Glutamatergic neuron (in vitro differentiated cells): ENCODE results near the gene TAX1BP1. TPM values are rescaled to one million over a fixed set of nuclear protein-coding genes. Genes with fewer than 3 reads are reported as not detected.

ENCODE experiments used
- DNase-seq: peaks from one replicate; pipeline ENCODE4 v3.0.0; 2022
- H3K27ac Mint-ChIP-seq: one replicate; pipeline ENCODE4 v1.8.0; 2020; ENCODE audit warnings: mild to moderate bottlenecking, mixed read lengths, inconsistent platforms; ENCODE audit not compliant: unreplicated experiment
- H3K27me3 Mint-ChIP-seq: one replicate; pipeline ENCODE4 v1.8.0; 2020; ENCODE audit warnings: mild to moderate bottlenecking, moderate library complexity, mixed read lengths, inconsistent platforms; ENCODE audit not compliant: unreplicated experiment
- H3K36me3 Mint-ChIP-seq: one replicate; pipeline ENCODE4 v1.8.0; 2020; ENCODE audit warnings: mild to moderate bottlenecking, mixed read lengths, inconsistent platforms; ENCODE audit not compliant: unreplicated experiment
- H3K4me1 Mint-ChIP-seq: one replicate; pipeline ENCODE4 v1.8.0; 2020; ENCODE audit warnings: mild to moderate bottlenecking, low read depth, mixed read lengths, inconsistent platforms; ENCODE audit not compliant: unreplicated experiment
- H3K4me3 Mint-ChIP-seq: one replicate; pipeline ENCODE4 v1.8.0; 2020; ENCODE audit warnings: mild to moderate bottlenecking, mixed read lengths, inconsistent platforms; ENCODE audit not compliant: unreplicated experiment
- H3K9me3 Mint-ChIP-seq: one replicate; pipeline ENCODE4 v1.8.0; 2020; ENCODE audit warnings: mild to moderate bottlenecking, moderate library complexity, mixed read lengths, inconsistent platforms; ENCODE audit not compliant: unreplicated experiment
- total RNA-seq: library from RNA; stranded (reverse); fragmentation: NEBNext Ultra II Directional; extraction: Animal tissue kit (Norgen Biotek cat#: 25700); gene quantifications from one replicate; pipeline ENCODE4 v1.2.1, GENCODE V29; 2021; ENCODE audit not compliant: unreplicated experiment
- TF ChIP-seq, protein P1 (sequence below): fragments of 200-600 bp; sonication (generic); IDR thresholded peaks from one replicate; pipeline ENCODE4 v1.5.0; 2021; ENCODE audit not compliant: partially characterized antibody, unreplicated experiment

The TAX1BP1 gene
- total RNA-seq, 1 donor from 2014 or later: 103 TPM

DNA sequence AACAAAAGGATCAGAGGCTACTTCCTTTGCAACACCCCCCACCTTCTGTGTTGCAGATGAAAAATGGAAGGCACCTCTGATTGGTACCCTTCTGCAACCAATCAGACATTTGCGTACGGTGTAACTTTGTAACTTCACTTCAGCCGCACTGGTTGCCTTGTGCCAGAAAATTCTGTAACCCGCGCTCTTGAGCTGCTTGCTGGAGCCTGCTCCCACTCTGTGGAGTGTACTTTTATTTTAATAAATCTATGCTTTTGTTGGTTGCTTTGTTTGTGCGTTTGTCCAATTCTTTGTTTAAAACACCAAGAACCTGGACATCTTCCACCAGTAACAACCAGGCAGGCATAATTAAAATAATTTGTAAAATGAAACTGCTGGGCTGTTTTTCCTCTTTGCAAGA, 31.5 kb upstream of the TAX1BP1 start:
- Mint-ChIP-seq H3K4me1 (peaks cover 18% of the 10 kb centered on the region), H3K9me3 (peaks cover 5% of the 10 kb centered on the region), H3K4me3 (no peak overlapping the region), H3K27me3 (peaks cover 2% of the 10 kb centered on the region), H3K27ac (no peak overlapping the region), H3K36me3 (peaks cover 8% of the 10 kb centered on the region)
- TF ChIP-seq, protein P1, sequence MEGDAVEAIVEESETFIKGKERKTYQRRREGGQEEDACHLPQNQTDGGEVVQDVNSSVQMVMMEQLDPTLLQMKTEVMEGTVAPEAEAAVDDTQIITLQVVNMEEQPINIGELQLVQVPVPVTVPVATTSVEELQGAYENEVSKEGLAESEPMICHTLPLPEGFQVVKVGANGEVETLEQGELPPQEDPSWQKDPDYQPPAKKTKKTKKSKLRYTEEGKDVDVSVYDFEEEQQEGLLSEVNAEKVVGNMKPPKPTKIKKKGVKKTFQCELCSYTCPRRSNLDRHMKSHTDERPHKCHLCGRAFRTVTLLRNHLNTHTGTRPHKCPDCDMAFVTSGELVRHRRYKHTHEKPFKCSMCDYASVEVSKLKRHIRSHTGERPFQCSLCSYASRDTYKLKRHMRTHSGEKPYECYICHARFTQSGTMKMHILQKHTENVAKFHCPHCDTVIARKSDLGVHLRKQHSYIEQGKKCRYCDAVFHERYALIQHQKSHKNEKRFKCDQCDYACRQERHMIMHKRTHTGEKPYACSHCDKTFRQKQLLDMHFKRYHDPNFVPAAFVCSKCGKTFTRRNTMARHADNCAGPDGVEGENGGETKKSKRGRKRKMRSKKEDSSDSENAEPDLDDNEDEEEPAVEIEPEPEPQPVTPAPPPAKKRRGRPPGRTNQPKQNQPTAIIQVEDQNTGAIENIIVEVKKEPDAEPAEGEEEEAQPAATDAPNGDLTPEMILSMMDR: no peak
- DNase-seq: no peak

DNA sequence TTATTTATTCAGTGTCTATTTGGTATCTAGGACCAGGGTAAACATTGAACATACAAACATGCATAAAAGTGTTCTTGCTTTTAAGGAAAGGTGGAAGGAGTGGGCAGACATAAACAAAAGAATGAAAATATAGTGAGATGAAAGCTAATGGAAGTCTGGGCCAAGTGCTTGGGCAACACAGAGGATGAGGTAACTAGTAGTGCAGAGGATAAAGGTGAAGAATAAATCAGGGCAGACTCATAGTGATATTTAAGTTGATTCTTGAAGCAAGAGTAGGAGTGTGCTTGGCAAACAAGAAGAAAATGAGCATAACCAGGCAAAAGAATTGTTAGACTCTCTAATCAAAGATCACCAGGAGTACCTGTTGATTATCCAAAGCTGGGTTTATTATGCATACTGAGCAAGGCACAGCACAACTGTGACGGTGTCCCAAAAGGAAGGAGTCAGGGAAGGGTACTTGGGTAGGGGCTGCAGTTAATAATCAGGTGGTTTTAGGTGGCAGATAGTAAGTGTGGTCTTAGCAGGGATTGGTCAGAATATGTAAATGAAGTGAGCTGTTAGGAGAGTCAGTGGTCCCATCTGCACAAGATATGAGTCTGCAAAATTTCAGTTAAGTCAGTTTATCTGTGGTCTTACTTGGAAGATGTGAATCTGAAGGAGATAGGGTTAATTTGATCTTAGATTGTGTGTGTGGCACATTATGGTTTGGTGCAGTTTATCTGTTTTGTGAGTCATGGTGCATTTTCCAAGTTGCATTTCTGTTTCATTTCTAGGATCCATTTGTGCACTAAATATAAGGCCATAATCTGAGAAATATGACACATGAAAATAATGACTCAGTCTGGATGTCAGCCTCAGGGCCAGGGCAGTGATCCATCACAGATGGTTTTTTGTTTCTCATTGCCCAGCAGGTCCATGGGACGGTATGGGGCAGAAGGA, 30.6 kb upstream of the TAX1BP1 start:
- Mint-ChIP-seq H3K4me1 (peaks cover 15% of the 10 kb centered on the region), H3K27me3 (peaks cover 2% of the 10 kb centered on the region), H3K36me3 (peaks cover 8% of the 10 kb centered on the region), H3K4me3 (no peak overlapping the region), H3K9me3 (peaks cover 5% of the 10 kb centered on the region), H3K27ac (no peak overlapping the region)
- TF ChIP-seq, protein P1: no peak
- no peak for DNase-seq

DNA sequence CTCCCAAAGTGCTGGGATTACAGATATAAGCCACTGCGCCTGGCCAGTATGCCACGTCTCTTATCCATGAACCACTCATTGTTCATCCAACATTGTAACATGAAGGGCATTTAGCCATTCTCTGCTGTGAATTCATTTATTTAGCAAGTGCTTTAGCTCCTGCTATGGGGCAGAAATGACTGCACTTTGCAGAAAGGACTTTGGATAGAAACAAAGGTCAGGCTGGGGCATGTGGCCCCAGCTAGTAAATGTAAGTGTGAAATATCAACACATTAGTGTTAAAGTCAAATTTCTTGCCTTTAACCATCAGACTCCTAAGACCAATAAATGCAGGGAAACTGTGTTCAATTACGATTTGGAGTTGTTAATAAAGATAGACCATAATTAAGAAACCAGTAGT, 27.7 kb upstream of the TAX1BP1 start:
- no peak for DNase-seq
- Mint-ChIP-seq H3K36me3 (peaks cover 11% of the 10 kb centered on the region), H3K27ac (no peak overlapping the region), H3K4me3 (no peak overlapping the region), H3K27me3 (no peaks in the 10 kb centered on the region), H3K9me3 (no peaks in the 10 kb centered on the region), H3K4me1 (peaks cover 12% of the 10 kb centered on the region)
- TF ChIP-seq, protein P1: no peak

DNA sequence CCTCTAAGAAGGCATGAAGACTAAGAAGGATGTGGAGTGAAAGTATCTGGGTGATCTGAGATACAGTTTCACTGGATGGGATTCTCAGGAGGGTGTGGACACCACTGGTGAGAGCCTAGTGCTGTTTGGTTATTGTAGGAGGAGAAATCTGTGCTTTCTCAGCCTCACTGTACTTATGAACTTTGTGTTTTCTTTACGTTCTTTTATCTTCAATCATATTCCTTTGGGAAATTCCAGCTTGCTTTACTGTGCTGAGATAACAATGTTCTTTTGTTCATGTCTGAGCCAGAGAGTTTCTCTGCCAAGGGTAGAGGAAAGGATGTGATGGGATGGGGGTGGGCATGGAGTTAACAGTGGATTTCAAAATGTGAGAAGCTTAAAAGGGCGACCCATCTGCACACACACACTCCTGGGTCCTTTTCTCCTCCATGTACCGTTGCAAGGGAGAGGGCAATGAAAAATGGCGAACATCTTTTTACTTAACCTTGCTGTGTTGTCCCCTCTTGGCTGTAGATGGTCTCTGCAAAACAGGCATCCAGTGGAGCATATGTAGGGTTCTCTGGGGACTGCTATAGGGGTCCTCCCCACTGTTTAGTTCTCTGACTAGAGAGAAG, 25.0 kb upstream of the TAX1BP1 start:
- Mint-ChIP-seq H3K9me3 (no peaks in the 10 kb centered on the region), H3K36me3 (peaks cover 4% of the 10 kb centered on the region), H3K27ac (no peak overlapping the region), H3K4me3 (no peak overlapping the region), H3K4me1 (peaks cover 10% of the 10 kb centered on the region), H3K27me3 (no peaks in the 10 kb centered on the region)
- no peak for DNase-seq
- TF ChIP-seq, protein P1: no peak

DNA sequence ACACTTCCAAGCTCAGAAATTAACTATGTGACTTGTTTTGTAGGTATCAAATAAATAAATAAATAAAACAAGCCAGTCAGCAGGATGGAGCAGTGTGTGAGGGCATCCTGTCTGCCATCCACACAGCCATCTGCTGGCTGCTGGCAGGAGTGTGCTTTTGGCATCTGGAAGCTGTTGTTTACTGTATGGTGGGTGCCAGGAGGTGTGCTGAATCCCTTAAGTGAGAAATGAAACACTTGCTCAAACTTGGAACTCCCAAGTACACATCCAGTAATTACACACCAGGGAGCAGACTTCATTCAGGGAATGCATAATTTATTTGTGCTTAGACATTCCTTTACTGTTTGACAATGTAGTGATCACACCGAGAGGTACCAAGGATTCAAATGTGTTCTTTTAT, 16.9 kb upstream of the TAX1BP1 start:
- no peaks in the 10 kb centered on the region for H3K36me3 Mint-ChIP-seq
- H3K4me1 Mint-ChIP-seq: no peaks in the 10 kb centered on the region
- DNase-seq: no peak
- H3K27ac Mint-ChIP-seq: no peak overlapping the region
- H3K9me3 Mint-ChIP-seq: no peaks in the 10 kb centered on the region
- no peak overlapping the region for H3K4me3 Mint-ChIP-seq
- TF ChIP-seq, protein P1: peak; percentile 9
- H3K27me3 Mint-ChIP-seq: peaks cover 2% of the 10 kb centered on the region
